ENCODE results near the gene LRRC27.

- no peak for TF ChIP-seq CTCF (IDR thresholded peaks at IDR 0.05; ENCODE audit: low read depth, low read length)
- no peak for TF ChIP-seq EZH2phosphoT487 (IDR thresholded peaks at IDR 0.05; ENCODE audit: low read depth)
Observed at GRCh38 chr10:132394201-132394811, 62.3 kb downstream of the LRRC27 start.

Data from OCI-LY3 (cell line).